GM19238 (cell line): ENCODE results near the gene BCL2L2.

Experiments
- DNase-seq: peaks from one replicate; pipeline ENCODE4 v3.0.0; 2011; ENCODE audit warnings: low spot score; ENCODE audit not compliant: insufficient read length

BCL2L2 gene

DNA sequence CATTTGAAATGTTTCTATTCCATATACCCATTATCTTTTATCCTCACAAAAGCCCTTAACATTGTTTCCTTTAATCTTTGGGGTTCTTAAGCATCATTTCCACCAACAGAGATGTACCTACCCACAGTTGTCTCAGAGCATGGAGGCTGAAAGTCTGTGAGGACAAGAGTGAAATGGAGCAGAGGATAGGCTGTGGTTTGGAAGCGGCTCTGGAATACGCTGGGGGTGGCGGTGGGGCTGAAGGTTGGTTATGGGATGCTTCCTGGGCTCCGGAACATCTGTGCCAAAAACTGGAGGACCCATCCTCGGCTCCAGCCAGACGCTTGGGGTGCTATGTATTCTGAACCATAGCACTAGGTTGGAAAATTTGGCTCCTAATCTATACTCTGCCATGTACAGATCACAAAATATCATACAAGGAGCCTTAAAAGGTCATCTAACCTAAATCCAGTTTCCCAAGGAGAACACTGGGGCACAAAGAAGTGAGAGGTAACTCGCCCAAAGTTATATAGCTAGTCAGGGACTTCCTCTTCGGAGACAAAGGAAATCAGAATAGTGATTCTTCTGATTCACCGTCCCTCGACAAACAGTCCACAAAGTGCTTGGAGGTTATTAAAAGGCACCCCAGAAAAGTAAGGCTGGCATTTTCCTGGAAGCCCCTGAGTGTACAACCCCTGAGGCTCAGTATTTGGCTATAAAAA is 6.5 kb upstream of the BCL2L2 start:
- DNase-seq = no peak

- DNase-seq = no peak
These were observed 5.9 kb upstream of the BCL2L2 start for GRCh38 chr14:23300687-23301223.

- peak; percentile 98 for DNase-seq
These were observed 5.2 kb upstream of the BCL2L2 start for GRCh38 chr14:23301288-23301968.

GRCh38 chr14:23301969-23302289 is 4.7 kb upstream of the BCL2L2 start:
- no peak for DNase-seq

- peak; percentile 70 for DNase-seq
These were observed 4.1 kb upstream of the BCL2L2 start, which contains the start of gene PPP1R3E for GRCh38 chr14:23302290-23303225. Gene PPP1R3E, minus strand, starts transcription at chr14:23302859. Its CDS starts 283 bp downstream, at chr14:23302576.

DNA sequence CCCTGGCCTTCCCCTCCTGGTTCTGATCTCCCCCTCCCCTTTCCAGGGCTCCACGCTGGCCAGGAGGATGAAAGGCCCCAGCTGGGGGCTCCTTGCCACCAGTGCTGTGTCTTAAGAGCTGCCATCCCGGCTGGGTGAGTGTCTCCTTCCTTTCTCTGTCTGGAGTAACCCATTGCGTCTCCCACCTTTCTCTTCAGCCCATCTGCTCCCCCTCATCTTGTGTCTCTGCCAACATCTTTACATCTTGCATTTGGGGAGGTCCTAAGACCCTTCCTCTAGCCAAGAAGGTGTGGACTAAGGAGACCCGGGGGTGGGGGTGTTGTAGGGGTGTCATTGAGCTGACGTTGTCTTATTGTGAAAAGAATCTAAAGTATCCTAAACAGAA is 505 bp downstream of the BCL2L2 start:
- DNase-seq = no peak

GRCh38 chr14:23307687-23308644 is 1.3 kb downstream of the BCL2L2 start:
- DNase-seq = no peak

DNA sequence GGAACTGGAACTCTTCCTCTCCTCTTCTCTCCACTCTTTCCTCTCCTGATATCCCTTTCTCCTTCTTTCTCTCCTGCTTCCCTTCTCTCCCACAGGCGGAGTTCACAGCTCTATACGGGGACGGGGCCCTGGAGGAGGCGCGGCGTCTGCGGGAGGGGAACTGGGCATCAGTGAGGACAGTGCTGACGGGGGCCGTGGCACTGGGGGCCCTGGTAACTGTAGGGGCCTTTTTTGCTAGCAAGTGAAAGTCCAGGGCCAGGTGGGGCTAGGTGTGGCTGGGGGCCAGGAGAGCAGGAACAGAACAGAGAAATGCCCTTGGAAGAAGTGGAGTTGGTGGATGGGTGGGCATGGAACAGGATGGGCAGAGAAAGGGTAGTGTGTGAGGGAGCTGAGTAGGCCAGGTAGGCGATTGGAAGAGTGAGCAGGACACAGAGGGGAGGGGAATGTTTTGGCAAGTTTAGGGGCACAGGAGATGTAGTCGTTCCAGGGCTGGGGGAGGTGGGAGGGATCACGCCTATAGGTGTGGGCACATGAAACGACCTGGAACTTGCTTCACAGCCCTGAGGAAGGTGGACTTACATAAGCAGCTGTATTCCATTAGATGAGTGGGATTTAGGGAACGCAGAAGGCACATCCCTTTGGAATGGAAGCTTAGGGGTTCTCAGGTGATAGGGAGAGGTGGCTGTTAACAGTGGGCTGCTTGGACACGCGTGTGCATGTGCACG is 2.2 kb downstream of the BCL2L2 start:
- DNase-seq = no peak

- no peak for DNase-seq
These were observed 3.9 kb downstream of the BCL2L2 start for GRCh38 chr14:23310546-23310945.

- DNase-seq = no peak
These were observed 9.7 kb downstream of the BCL2L2 start for GRCh38 chr14:23316300-23316699.

GRCh38 chr14:23319746-23320583 is 13.3 kb downstream of the BCL2L2 start:
- DNase-seq = no peak

DNA sequence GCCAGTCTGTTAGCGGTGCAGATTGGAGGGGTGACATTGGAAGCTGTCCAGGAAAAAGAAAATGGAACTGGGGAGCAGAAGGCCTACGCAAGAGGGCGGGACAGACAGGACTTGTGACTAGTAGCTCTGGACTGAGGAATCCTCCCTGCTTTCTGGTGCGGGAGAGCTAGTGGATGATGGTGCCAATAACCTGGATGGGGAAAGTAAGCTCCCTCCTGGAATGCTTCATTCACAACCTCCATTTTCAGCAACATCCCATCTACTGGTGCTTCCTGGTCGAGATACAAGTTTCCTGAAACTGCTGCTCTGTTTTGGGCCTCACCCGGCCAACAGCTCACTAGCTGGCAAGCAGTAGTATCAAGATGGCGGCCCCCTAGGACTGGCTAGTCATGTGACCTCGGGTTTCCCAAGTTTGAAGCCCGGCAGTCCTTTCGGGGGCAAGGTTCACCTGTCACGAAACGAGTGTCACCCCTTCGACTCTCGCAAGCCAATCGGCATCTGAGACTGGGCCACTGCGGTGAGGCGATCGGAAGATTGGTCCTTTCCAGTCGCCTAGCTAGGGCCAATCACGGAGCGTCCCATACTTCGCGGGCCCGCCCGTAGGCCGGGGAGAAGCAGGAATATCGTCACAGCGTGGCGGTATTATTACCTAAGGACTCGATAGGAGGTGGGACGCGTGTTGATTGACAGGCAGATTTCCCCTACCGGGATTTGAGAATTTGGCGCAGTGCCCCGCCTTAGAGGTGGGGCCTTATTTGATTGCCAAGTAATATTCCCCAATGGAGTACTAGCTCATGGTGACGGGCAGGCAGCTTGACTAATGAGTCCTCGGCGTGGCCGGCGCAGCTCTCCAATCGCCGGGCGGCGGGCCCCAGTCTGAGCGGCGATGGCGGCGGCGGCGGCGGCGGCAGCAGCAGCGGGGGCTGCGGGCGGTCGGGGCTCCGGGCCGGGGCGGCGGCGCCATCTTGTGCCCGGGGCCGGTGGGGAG is 14.2 kb downstream of the BCL2L2 start, which contains the start of gene PABPN1:
Gene PABPN1 (plus strand): TSS at position 874 of the 988 bp plus-strand sequence. CDS start 13 bp downstream, at position 887.
- peak; percentile 97 for DNase-seq

DNA sequence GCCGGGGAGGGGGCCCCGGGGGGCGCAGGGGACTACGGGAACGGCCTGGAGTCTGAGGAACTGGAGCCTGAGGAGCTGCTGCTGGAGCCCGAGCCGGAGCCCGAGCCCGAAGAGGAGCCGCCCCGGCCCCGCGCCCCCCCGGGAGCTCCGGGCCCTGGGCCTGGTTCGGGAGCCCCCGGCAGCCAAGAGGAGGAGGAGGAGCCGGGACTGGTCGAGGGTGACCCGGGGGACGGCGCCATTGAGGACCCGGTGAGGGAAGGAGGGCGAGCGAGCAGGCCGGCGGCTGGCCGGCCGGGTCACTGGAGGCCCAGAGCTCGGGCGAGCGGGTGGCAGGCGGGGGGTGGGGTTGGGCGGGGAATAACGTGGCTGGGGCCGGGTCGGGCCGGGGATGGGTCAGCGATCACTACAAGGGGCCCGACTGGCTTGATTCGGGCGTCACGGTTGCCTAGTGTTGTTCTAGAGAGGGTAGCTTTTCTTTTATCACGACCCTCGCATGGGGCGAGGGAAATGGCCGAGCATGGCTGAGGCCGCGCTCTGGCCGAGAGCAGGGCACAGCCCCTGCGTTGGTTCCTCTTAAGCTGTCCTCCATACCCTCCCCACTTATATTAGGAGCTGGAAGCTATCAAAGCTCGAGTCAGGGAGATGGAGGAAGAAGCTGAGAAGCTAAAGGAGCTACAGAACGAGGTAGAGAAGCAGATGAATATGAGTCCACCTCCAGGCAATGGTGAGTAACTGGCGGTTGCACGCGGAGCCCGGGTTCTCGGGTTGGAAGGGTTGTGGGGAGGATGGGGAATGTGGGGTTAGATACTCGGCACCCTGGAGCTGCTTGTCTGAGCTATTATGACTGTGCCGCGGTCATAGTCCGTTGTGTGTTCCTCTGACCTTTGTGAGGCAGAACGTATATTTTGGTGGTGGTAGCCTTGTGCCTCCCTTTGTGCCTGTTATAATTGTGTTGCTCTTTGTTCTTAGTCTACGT is 15.2 kb downstream of the BCL2L2 start:
- DNase-seq = peak; percentile 41

- no peak for DNase-seq
These were observed 16.2 kb downstream of the BCL2L2 start for GRCh38 chr14:23322568-23323517.

GRCh38 chr14:23323838-23324454 is 17.3 kb downstream of the BCL2L2 start:
- no peak for DNase-seq
